SU-DHL-6 (cell line): ENCODE data around the gene RASSF5.
A peak's percentile ranks its signal among the peaks of the same experiment; 100 is the strongest.

ENCODE experiments used
- H2AFZ ChIP-seq: fragments of 200-600 bp; sonication (generic); 2 replicates; pipeline ENCODE4 v1.6.1; 2014; ENCODE audit warnings: low read depth, mild to moderate bottlenecking, moderate library complexity, mixed read lengths, antibody characterized with exemption, low read length; ENCODE audit not compliant: severe bottlenecking
- H3F3A ChIP-seq: fragments of 200-600 bp; shearing (Covaris generic); 2 replicates; pipeline ENCODE4 v1.6.0; 2016; ENCODE audit warnings: antibody characterized with exemption, mild to moderate bottlenecking; ENCODE audit not compliant: insufficient read depth
- H3K27ac ChIP-seq: fragments of 200-600 bp; sonication (generic); 2 replicates; pipeline ENCODE4 v1.5.1; 2016; ENCODE audit warnings: low read depth, mild to moderate bottlenecking, low read length, moderate library complexity, mixed read lengths
- H3K27me3 ChIP-seq: fragments of 200-600 bp; sonication (generic), shearing (Covaris generic); 2 replicates; pipeline ENCODE4 v1.6.0; 2014; ENCODE audit warnings: mild to moderate bottlenecking, low read length
- H3K36me3 ChIP-seq: fragments of 200-600 bp; sonication (generic); 2 replicates; pipeline ENCODE4 v1.6.1; 2014; ENCODE audit warnings: mild to moderate bottlenecking, low read length, mixed read lengths
- H3K4me2 ChIP-seq: fragments of 300-600, 200-600 bp; shearing (Covaris generic), sonication (generic); 2 replicates; pipeline ENCODE4 v1.6.0; 2014; ENCODE audit warnings: low read length, low read depth, mild to moderate bottlenecking; ENCODE audit not compliant: poor library complexity, severe bottlenecking
- H3K4me3 ChIP-seq: fragments of 200-600 bp; sonication (generic); 2 replicates; pipeline ENCODE4 v1.5.1; 2014; ENCODE audit warnings: antibody characterized with exemption, low read length, mild to moderate bottlenecking, mixed read lengths; ENCODE audit not compliant: insufficient read depth, poor library complexity, severe bottlenecking
- H3K79me2 ChIP-seq: fragments of 200-600 bp; sonication (generic); 2 replicates; pipeline ENCODE4 v1.6.1; 2014; ENCODE audit warnings: mild to moderate bottlenecking, low read length, moderate library complexity; ENCODE audit not compliant: insufficient read depth
- H3K9ac ChIP-seq: fragments of 200-600 bp; sonication (generic); 2 replicates; pipeline ENCODE4 v1.7.0; 2014; ENCODE audit warnings: mild to moderate bottlenecking, low read length
- H3K9me2 ChIP-seq: fragments of 200-600 bp; sonication (generic); replicated peaks from 2 replicates; pipeline ENCODE4 v1.6.1; 2014; ENCODE audit warnings: low read length; ENCODE audit not compliant: insufficient read depth
- H3K9me3 ChIP-seq: fragments of 200-600 bp; sonication (generic); 2 replicates; pipeline ENCODE4 v1.6.1; 2014; ENCODE audit warnings: low read length, mixed read lengths; ENCODE audit not compliant: insufficient read depth
- H4K20me1 ChIP-seq: fragments of 200-600 bp; sonication (generic); 2 replicates; pipeline ENCODE4 v1.6.1; 2014; ENCODE audit warnings: low read depth, mild to moderate bottlenecking, antibody characterized with exemption, low read length, moderate library complexity, mixed read lengths
- CTCF ChIP-seq: fragments of 200-600 bp; sonication (generic); IDR thresholded peaks from one replicate; pipeline ENCODE4 v1.5.1; 2017; ENCODE audit warnings: antibody characterized with exemption, mild to moderate bottlenecking, low read length, moderate library complexity; ENCODE audit not compliant: insufficient read depth, poor library complexity, severe bottlenecking
- EZH2phosphoT487 ChIP-seq: fragments of 200-600 bp; sonication (generic), shearing (Covaris generic); conservative IDR thresholded peaks from 2 replicates; pipeline ENCODE4 v1.6.1; 2018; ENCODE audit warnings: mild to moderate bottlenecking, antibody characterized with exemption, low read length, moderate library complexity, mixed read lengths

RASSF5 gene

GRCh38 chr1:206472024-206472423 is 35.3 kb upstream of the RASSF5 start:
- Histone ChIP-seq H3F3A (peaks cover 13% of the 10 kb centered on the region), H3K79me2 (no peaks in the 10 kb centered on the region), H4K20me1 (no peaks in the 10 kb centered on the region), H3K9me2 (no peaks in the 10 kb centered on the region), H3K4me2 (peak overlapping the region; percentile 63), H3K27me3 (no peaks in the 10 kb centered on the region), H3K27ac (peak overlapping the region; percentile 86), H3K9me3 (no peaks in the 10 kb centered on the region), H2AFZ (no peak overlapping the region), H3K4me3 (peak overlapping the region; percentile 74), H3K36me3 (no peaks in the 10 kb centered on the region), H3K9ac (peak overlapping the region; percentile 78; the same call in 1 of the 2 replicates)
- TF ChIP-seq CTCF = no peak

DNA sequence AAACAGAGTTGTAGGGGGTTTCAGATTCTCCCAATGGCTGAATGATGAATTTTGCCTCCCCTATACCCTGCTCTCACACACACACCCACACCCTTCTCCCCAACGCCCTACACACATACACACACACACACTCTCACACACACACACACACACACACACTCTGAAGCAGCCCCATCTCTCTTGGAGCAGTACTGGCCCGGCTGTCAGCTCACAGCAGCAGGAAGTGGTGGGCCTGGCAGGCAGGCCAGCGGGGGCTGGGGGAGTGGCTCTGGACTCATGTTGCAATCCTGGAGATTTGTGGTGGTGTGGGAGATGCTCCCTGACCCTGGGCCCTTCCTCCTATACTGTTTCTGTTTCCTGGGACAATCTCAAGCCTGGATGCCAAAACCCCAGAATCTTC is 34.9 kb upstream of the RASSF5 start:
- Histone ChIP-seq H2AFZ (no peak overlapping the region), H4K20me1 (no peaks in the 10 kb centered on the region), H3K4me3 (no peak overlapping the region), H3K4me2 (peak overlapping the region; percentile 63), H3K36me3 (no peaks in the 10 kb centered on the region), H3K27ac (peak overlapping the region; percentile 86), H3K27me3 (no peaks in the 10 kb centered on the region), H3F3A (peaks cover 13% of the 10 kb centered on the region), H3K79me2 (no peaks in the 10 kb centered on the region), H3K9ac (no peak overlapping the region; the same call in 1 of the 2 replicates), H3K9me2 (no peaks in the 10 kb centered on the region), H3K9me3 (no peaks in the 10 kb centered on the region)
- TF ChIP-seq CTCF (no peak), EZH2phosphoT487 (no peak)

DNA sequence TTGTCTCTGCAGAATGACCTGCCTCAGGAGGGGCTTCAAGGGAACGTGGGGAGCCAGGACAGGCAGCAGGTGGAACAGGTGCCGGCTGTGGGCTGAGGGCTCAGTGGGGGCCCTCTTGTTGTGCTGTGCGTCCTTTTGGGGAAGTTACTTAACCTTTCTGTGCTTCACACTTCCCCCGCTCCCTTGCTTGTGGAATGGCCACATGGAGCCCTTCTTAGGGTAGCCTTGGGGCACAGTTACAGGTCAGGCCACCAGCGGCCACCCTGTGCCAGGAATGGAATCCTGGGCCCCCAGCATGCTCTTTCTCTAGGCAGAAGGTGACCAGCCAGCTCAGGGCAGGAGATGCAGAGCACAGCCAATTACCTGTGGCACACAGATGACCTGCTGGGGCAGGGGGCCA is 34.4 kb upstream of the RASSF5 start:
- Histone ChIP-seq H3K4me3 (no peak overlapping the region), H3K27me3 (no peaks in the 10 kb centered on the region), H4K20me1 (no peaks in the 10 kb centered on the region), H3F3A (peaks cover 13% of the 10 kb centered on the region), H3K9ac (no peak overlapping the region), H2AFZ (no peak overlapping the region), H3K9me3 (no peaks in the 10 kb centered on the region), H3K36me3 (no peaks in the 10 kb centered on the region), H3K4me2 (peak overlapping the region; percentile 63), H3K27ac (peak overlapping the region; percentile 86), H3K9me2 (no peaks in the 10 kb centered on the region), H3K79me2 (no peaks in the 10 kb centered on the region)
- no peak for TF ChIP-seq CTCF

- Histone ChIP-seq H3K4me3 (no peak overlapping the region), H3K9me3 (no peaks in the 10 kb centered on the region), H3K27me3 (no peaks in the 10 kb centered on the region), H2AFZ (no peak overlapping the region), H3K9ac (no peak overlapping the region), H3K79me2 (no peaks in the 10 kb centered on the region), H3K36me3 (no peaks in the 10 kb centered on the region), H3K27ac (no peak overlapping the region), H3K4me2 (no peak overlapping the region), H3F3A (peaks cover 9% of the 10 kb centered on the region), H3K9me2 (no peaks in the 10 kb centered on the region), H4K20me1 (no peaks in the 10 kb centered on the region)
- no peak for TF ChIP-seq EZH2phosphoT487
- TF ChIP-seq CTCF = no peak
Measured at GRCh38 chr1:206476058-206476457, 31.3 kb upstream of the RASSF5 start.
